Kidney epithelial cell (primary cell): ENCODE data around the gene SLC5A1. TPM values are rescaled to one million over a fixed set of nuclear protein-coding genes. Genes with fewer than 3 reads are reported as not detected.

Source experiments
- DNase-seq: peaks from one replicate; pipeline ENCODE4 v3.0.0-alpha.2; 2010; ENCODE audit warnings: low read depth
- H3K27me3 ChIP-seq: 2 replicates; pipeline ENCODE4 v1.6.0; 2011; ENCODE audit warnings: low read length; ENCODE audit not compliant: control insufficient read depth, insufficient read depth
- H3K36me3 ChIP-seq: 2 replicates; pipeline ENCODE4 v1.5.1; 2011; ENCODE audit warnings: low read length; ENCODE audit not compliant: control insufficient read depth, insufficient read depth
- H3K4me3 ChIP-seq: 2 replicates; pipeline ENCODE4 v1.5.1; 2011; ENCODE audit warnings: low read depth, mild to moderate bottlenecking, control low read depth, low read length
- CTCF ChIP-seq: IDR thresholded peaks from 2 replicates; pipeline ENCODE4 v1.5.1; 2011; ENCODE audit warnings: mild to moderate bottlenecking, moderate library complexity, low read length, control low read depth, inconsistent platforms; ENCODE audit not compliant: insufficient read depth, poor library complexity, severe bottlenecking
- total RNA-seq: library from RNA; depleted of rRNA; stranded (reverse); fragments of >200 nt; gene quantifications from 2 replicates; pipeline ENCODE4 v1.2.3, GENCODE V29; 2015

Gene SLC5A1
- total RNA-seq, 1 donor from 2014 or later, result 0.38 TPM

- H3K4me3 ChIP-seq, result no peak overlapping the region
- peaks cover 2% of the 10 kb centered on the region for H3K27me3 ChIP-seq
- DNase-seq, result no peak
- no peaks in the 10 kb centered on the region for H3K36me3 ChIP-seq
- TF ChIP-seq CTCF, result no peak
These were observed 40.8 kb downstream of the SLC5A1 start for GRCh38 chr22:32083814-32084213.

DNA sequence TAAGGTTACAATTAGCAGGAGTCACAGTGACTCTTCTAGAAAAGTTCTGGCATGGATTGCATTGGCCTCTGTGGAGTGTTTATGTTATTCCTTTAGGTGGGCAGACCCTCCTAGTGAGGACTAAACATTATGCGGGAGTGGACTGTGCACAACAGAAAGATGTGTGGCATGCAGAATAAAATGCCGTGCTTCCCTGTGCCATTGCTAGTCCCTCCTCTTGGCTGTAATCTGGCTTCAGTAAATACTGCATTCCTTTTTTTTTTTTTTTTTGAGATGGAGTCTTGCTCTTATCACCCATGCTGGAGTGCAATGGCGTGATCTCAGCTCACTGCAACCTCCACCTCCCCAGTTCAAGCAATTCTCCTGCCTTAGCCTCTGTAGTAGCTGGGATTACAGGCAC is 45.0 kb downstream of the SLC5A1 start:
- no peak for DNase-seq

GRCh38 chr22:32097018-32097417 is 54.0 kb downstream of the SLC5A1 start:
- Histone ChIP-seq H3K27me3 (peaks cover 4% of the 10 kb centered on the region), H3K36me3 (no peaks in the 10 kb centered on the region), H3K4me3 (no peak overlapping the region)
- DNase-seq, result no peak
- TF ChIP-seq CTCF, result no peak

More for the DNA sequence above, 45.0 kb downstream of the SLC5A1 start:
- Histone ChIP-seq H3K4me3 (no peak overlapping the region), H3K27me3 (peaks cover 2% of the 10 kb centered on the region), H3K36me3 (no peaks in the 10 kb centered on the region)
- TF ChIP-seq CTCF, result no peak

- Histone ChIP-seq H3K27me3 (peaks cover 4% of the 10 kb centered on the region), H3K36me3 (no peaks in the 10 kb centered on the region), H3K4me3 (no peak overlapping the region)
- DNase-seq, result no peak
- TF ChIP-seq CTCF, result no peak
These were observed 54.9 kb downstream of the SLC5A1 start for GRCh38 chr22:32097881-32098499.

GRCh38 chr22:32100711-32101110 is 57.6 kb downstream of the SLC5A1 start:
- DNase-seq, result no peak
- peaks cover 4% of the 10 kb centered on the region for H3K27me3 ChIP-seq
- no peak overlapping the region for H3K4me3 ChIP-seq
- H3K36me3 ChIP-seq, result no peaks in the 10 kb centered on the region
- TF ChIP-seq CTCF, result no peak
